ENCODE results near the gene RIN2. TPM values are rescaled to one million over a fixed set of nuclear protein-coding genes. Genes with fewer than 3 reads are reported as not detected.

Gene RIN2
- total and polyA plus RNA-seq, 7 experiments from 2014 or later: 0.57 to 20.8 (median 1.3) TPM; not detected in 3

DNA sequence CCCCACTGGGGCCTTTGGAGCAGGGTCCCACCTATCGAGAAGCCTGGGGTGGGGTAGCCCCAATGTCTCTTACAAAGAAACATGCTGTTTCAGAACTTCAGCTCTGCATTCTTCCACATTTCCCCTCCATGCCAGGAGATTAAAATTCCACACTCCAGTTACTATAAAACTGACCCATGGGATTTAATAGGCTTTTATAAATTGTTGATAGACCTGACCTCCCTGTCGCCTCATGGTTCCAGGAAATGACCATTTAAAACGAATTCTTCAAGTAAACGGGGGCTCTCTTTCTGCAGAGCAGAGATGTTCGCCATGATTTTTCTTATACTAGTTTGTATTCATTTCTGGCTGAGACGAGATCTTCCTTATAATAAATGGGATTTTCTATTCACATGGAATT, 19.3 kb downstream of the RIN2 start:
- Histone ChIP-seq H3K27me3 (ENCODE audit: control insufficient read depth in 2 of 2, insufficient read depth in 2 of 2, low read length in 2 of 2) (no peaks in the 10 kb centered on the region), H3K4me1 (ENCODE audit: control insufficient read depth in 2 of 2, insufficient read depth in 2 of 2, low read length in 2 of 2) (no peaks in the 10 kb centered on the region), H3K36me3 (ENCODE audit: control insufficient read depth in 2 of 3, insufficient read depth in 3 of 3, low read length in 3 of 3) (no peaks in the 10 kb centered on the region), H3K4me3 (ENCODE audit: low read length) (no peak overlapping the region), H3K27ac (ENCODE audit: low read depth, low read length) (no peak overlapping the region), H3K9me3 (ENCODE audit: control insufficient read depth in 2 of 3, low read length in 3 of 3) (no peaks in the 10 kb centered on the region)
- Mint-ChIP-seq H3K27ac (no peak overlapping the region), H3K9me3 (peaks cover 0 to 3% (median 0%) of the 10 kb centered on the region in 11 donors), H3K36me3 (no peaks in the 10 kb centered on the region), H3K27me3 (peaks cover 0 to 4% (median 4%) of the 10 kb centered on the region in 5 donors), H3K4me3 (no peak overlapping the region), H3K4me1 (peaks cover 0 to 1% (median 0%) of the 10 kb centered on the region in 7 donors)
- ATAC-seq (no peak), DNase-seq (no peak)
- ChIA-PET CTCF (no interaction called here), POLR2A (no interaction called here)
- intact Hi-C loops (cut with micrococcal nuclease): no loop called here

- CTCF ChIA-PET: no interaction called here
- DNase-seq (no peak), ATAC-seq (no peak)
- H3K27ac ChIP-seq (ENCODE audit: low read depth, low read length): no peak overlapping the region
- peaks cover 0 to 3% (median 0%) of the 10 kb centered on the region in 11 donors for H3K9me3 Mint-ChIP-seq
- H3K27me3 ChIP-seq (ENCODE audit: control insufficient read depth in 2 of 2, insufficient read depth in 2 of 2, low read length in 2 of 2): no peaks in the 10 kb centered on the region
- no peaks in the 10 kb centered on the region for H3K36me3 Mint-ChIP-seq
- no peaks in the 10 kb centered on the region for H3K9me3 ChIP-seq (ENCODE audit: control insufficient read depth in 2 of 3, low read length in 3 of 3)
- no peak overlapping the region for H3K4me3 ChIP-seq (ENCODE audit: low read length)
- peaks cover 0 to 5% (median 4%) of the 10 kb centered on the region in 5 donors for H3K27me3 Mint-ChIP-seq
- H3K36me3 ChIP-seq (ENCODE audit: control insufficient read depth in 2 of 3, insufficient read depth in 3 of 3, low read length in 3 of 3): no peaks in the 10 kb centered on the region
- POLR2A ChIA-PET: no interaction called here
- H3K4me1 Mint-ChIP-seq: peaks cover 0 to 1% (median 0%) of the 10 kb centered on the region in 7 donors
- H3K4me3 Mint-ChIP-seq: no peak overlapping the region
- H3K27ac Mint-ChIP-seq: no peak overlapping the region
- intact Hi-C loops (cut with micrococcal nuclease): no loop called here
- no peaks in the 10 kb centered on the region for H3K4me1 ChIP-seq (ENCODE audit: control insufficient read depth in 2 of 2, insufficient read depth in 2 of 2, low read length in 2 of 2)
Observed at GRCh38 chr20:19777981-19778380, 19.9 kb downstream of the RIN2 start.

DNA sequence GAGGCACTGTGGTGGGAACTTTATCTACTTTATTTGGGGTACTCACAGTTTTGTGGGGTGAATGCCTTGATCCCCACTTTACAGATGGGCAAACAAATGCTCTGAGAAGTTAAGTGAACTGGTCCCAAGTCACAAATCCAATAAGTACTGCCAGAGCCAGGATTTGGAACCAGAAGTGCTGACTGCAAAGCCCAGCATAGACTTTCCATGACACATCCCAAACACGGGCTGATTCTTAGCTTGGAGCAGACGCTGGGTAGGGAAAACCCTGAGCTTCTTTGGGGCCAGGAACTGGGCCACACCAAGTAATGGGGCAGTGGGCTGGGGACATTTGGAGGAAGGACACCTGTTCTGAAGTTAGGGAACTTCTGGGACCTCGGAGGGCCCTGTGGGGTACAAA, 20.3 kb downstream of the RIN2 start:
- intact Hi-C loops (cut with micrococcal nuclease): no loop called here
- no peak for DNase-seq
- H3K9me3 ChIP-seq (ENCODE audit: control insufficient read depth in 2 of 3, low read length in 3 of 3): no peaks in the 10 kb centered on the region
- ATAC-seq: no peak
- peaks cover 0 to 3% (median 0%) of the 10 kb centered on the region in 11 donors for H3K9me3 Mint-ChIP-seq
- POLR2A ChIA-PET: no interaction called here
- no peak overlapping the region for H3K27ac ChIP-seq (ENCODE audit: low read depth, low read length)
- no peak overlapping the region for H3K4me3 Mint-ChIP-seq
- peaks cover 0 to 1% (median 0%) of the 10 kb centered on the region in 7 donors for H3K4me1 Mint-ChIP-seq
- H3K4me3 ChIP-seq (ENCODE audit: low read length): no peak overlapping the region
- no peaks in the 10 kb centered on the region for H3K36me3 Mint-ChIP-seq
- no peaks in the 10 kb centered on the region for H3K36me3 ChIP-seq (ENCODE audit: control insufficient read depth in 2 of 3, insufficient read depth in 3 of 3, low read length in 3 of 3)
- CTCF ChIA-PET: no interaction called here
- H3K27me3 Mint-ChIP-seq: peaks cover 0 to 8% (median 4%) of the 10 kb centered on the region in 5 donors
- no peaks in the 10 kb centered on the region for H3K4me1 ChIP-seq (ENCODE audit: control insufficient read depth in 2 of 2, insufficient read depth in 2 of 2, low read length in 2 of 2)
- no peak overlapping the region for H3K27ac Mint-ChIP-seq
- H3K27me3 ChIP-seq (ENCODE audit: control insufficient read depth in 2 of 2, insufficient read depth in 2 of 2, low read length in 2 of 2): no peaks in the 10 kb centered on the region

DNA sequence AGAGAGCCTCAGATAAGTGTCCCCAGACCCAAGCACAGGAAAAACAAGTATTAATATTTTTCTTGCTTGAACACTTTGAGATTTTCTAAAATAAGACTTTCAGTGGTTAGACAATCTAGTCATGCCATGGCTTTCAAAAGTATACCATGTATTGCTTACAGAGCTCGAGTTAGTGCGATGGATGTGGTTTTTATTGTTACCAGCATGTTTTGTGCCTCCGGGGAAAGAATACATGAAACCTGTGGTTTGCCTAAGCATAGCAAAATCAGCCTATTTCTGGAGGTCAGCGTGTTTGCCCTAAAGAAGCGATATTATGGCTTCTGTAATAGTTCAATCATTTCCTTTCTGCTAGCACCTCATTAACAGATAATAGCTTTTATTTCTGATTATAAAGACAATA, 21.6 kb downstream of the RIN2 start:
- ATAC-seq: no peak
- intact Hi-C loops (cut with micrococcal nuclease): loop anchor here in 1 of 2 donors (10.0 kb wide), 1 partner anchor 215 kb away; no protein-coding TSS in a partner anchor
- no peak for DNase-seq
- H3K4me1 ChIP-seq (ENCODE audit: control insufficient read depth in 2 of 2, insufficient read depth in 2 of 2, low read length in 2 of 2): no peaks in the 10 kb centered on the region
- POLR2A ChIA-PET: no interaction called here
- Mint-ChIP-seq H3K4me3 (no peak overlapping the region), H3K9me3 (peaks cover 0 to 3% (median 0%) of the 10 kb centered on the region in 11 donors), H3K36me3 (no peaks in the 10 kb centered on the region), H3K27ac (no peak overlapping the region), H3K27me3 (peaks cover 0 to 14% (median 5%) of the 10 kb centered on the region in 5 donors), H3K4me1 (peaks cover 0 to 5% (median 0%) of the 10 kb centered on the region in 7 donors)
- H3K27me3 ChIP-seq (ENCODE audit: control insufficient read depth in 2 of 2, insufficient read depth in 2 of 2, low read length in 2 of 2): no peaks in the 10 kb centered on the region
- CTCF ChIA-PET: no interaction called here
- H3K4me3 ChIP-seq (ENCODE audit: low read length): no peak overlapping the region
- no peaks in the 10 kb centered on the region for H3K36me3 ChIP-seq (ENCODE audit: control insufficient read depth in 2 of 3, insufficient read depth in 3 of 3, low read length in 3 of 3)
- H3K9me3 ChIP-seq (ENCODE audit: control insufficient read depth in 2 of 3, low read length in 3 of 3): no peaks in the 10 kb centered on the region
- no peak overlapping the region for H3K27ac ChIP-seq (ENCODE audit: low read depth, low read length)

DNA sequence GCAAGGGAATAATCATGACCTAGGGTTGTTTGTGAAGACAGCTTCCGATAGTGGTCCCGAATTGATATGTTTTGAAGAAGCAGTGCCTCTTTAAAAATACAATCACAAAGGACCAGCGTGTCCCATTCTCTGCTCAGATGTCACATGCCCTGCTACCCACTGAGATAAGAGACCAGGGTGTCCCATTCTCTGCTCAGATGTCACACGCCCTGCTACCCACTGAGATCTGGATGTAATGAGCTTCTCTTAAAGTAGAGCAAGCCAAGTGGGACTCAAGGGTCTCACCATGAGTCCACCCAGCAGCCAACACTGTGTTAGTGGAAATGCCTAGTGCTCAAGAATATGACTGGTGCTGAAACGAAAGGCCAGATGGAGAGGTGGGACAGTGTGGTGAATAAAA, 22.2 kb downstream of the RIN2 start:
- no peak for ATAC-seq

DNA sequence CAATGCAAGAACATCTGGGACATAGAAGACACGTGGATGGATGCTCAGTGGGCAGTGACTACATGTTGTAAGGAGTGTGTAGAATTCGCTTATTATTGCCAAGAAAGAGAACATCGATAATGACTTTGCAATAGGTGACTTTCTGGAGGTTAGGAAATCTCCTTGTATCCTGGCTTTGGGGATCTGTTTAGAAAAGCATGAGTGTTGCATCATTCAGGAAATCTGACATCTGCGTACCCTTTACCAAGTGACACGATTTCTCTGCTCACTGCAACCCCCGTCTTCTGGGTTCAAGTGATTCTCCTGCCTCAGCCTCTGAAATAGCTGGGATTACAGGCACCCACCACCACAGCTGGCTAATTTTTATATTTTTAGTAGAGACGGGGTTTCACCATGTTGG, 23.2 kb downstream of the RIN2 start:
- no peak for ATAC-seq
- Histone ChIP-seq H3K36me3 (ENCODE audit: control insufficient read depth in 2 of 3, insufficient read depth in 3 of 3, low read length in 3 of 3) (no peaks in the 10 kb centered on the region), H3K27me3 (ENCODE audit: control insufficient read depth in 2 of 2, insufficient read depth in 2 of 2, low read length in 2 of 2) (no peaks in the 10 kb centered on the region), H3K4me3 (ENCODE audit: low read length) (no peak overlapping the region), H3K4me1 (ENCODE audit: control insufficient read depth in 2 of 2, insufficient read depth in 2 of 2, low read length in 2 of 2) (no peaks in the 10 kb centered on the region), H3K27ac (ENCODE audit: low read depth, low read length) (no peak overlapping the region), H3K9me3 (ENCODE audit: control insufficient read depth in 2 of 3, low read length in 3 of 3) (no peaks in the 10 kb centered on the region)
- CTCF ChIA-PET: interaction anchor here (0.5 kb wide), 1 partner anchor 89 kb away, joined by 4 read pairs; no protein-coding TSS in a partner anchor
- POLR2A ChIA-PET: no interaction called here
- no peak for DNase-seq
- Mint-ChIP-seq H3K4me3 (no peak overlapping the region), H3K27ac (no peak overlapping the region), H3K9me3 (peaks cover 0 to 3% (median 0%) of the 10 kb centered on the region in 11 donors), H3K36me3 (no peaks in the 10 kb centered on the region), H3K27me3 (peaks cover 0 to 14% (median 5%) of the 10 kb centered on the region in 5 donors), H3K4me1 (peaks cover 0 to 6% (median 0%) of the 10 kb centered on the region in 7 donors)
- intact Hi-C loops (cut with micrococcal nuclease): loop anchor here in 1 of 2 donors (10.0 kb wide), 1 partner anchor 214 kb away; no protein-coding TSS in a partner anchor

More for the DNA sequence above, 22.2 kb downstream of the RIN2 start:
- Histone ChIP-seq H3K27me3 (ENCODE audit: control insufficient read depth in 2 of 2, insufficient read depth in 2 of 2, low read length in 2 of 2) (no peaks in the 10 kb centered on the region), H3K27ac (ENCODE audit: low read depth, low read length) (no peak overlapping the region), H3K9me3 (ENCODE audit: control insufficient read depth in 2 of 3, low read length in 3 of 3) (no peaks in the 10 kb centered on the region), H3K4me3 (ENCODE audit: low read length) (no peak overlapping the region), H3K4me1 (ENCODE audit: control insufficient read depth in 2 of 2, insufficient read depth in 2 of 2, low read length in 2 of 2) (no peaks in the 10 kb centered on the region), H3K36me3 (ENCODE audit: control insufficient read depth in 2 of 3, insufficient read depth in 3 of 3, low read length in 3 of 3) (no peaks in the 10 kb centered on the region)
- Mint-ChIP-seq H3K27me3 (peaks cover 0 to 14% (median 5%) of the 10 kb centered on the region in 5 donors), H3K9me3 (peaks cover 0 to 3% (median 0%) of the 10 kb centered on the region in 11 donors), H3K4me1 (peaks cover 0 to 6% (median 0%) of the 10 kb centered on the region in 7 donors), H3K27ac (no peak overlapping the region), H3K4me3 (no peak overlapping the region), H3K36me3 (no peaks in the 10 kb centered on the region)
- ChIA-PET CTCF (no interaction called here), POLR2A (no interaction called here)
- DNase-seq: no peak
- intact Hi-C loops (cut with micrococcal nuclease): loop anchor here in 1 of 2 donors (10.0 kb wide), 1 partner anchor 215 kb away; no protein-coding TSS in a partner anchor

GRCh38 chr20:19782669-19783068, 24.6 kb downstream of the RIN2 start:
- intact Hi-C loops (cut with micrococcal nuclease): loop anchor here in 1 of 2 donors (10.0 kb wide), 1 partner anchor 212 kb away; no protein-coding TSS in a partner anchor

More at GRCh38 chr20:19782669-19783068, 24.6 kb downstream of the RIN2 start:
- Mint-ChIP-seq H3K4me3 (no peak overlapping the region), H3K27me3 (peaks cover 0 to 14% (median 5%) of the 10 kb centered on the region in 5 donors), H3K4me1 (peaks cover 0 to 6% (median 0%) of the 10 kb centered on the region in 7 donors), H3K9me3 (peaks cover 0 to 6% (median 0%) of the 10 kb centered on the region in 11 donors), H3K36me3 (no peaks in the 10 kb centered on the region), H3K27ac (no peak overlapping the region)
- CTCF ChIA-PET: no interaction called here
- Histone ChIP-seq H3K4me1 (ENCODE audit: control insufficient read depth in 2 of 2, insufficient read depth in 2 of 2, low read length in 2 of 2) (no peaks in the 10 kb centered on the region), H3K27ac (ENCODE audit: low read depth, low read length) (no peak overlapping the region), H3K4me3 (ENCODE audit: low read length) (no peak overlapping the region), H3K27me3 (ENCODE audit: control insufficient read depth in 2 of 2, insufficient read depth in 2 of 2, low read length in 2 of 2) (no peaks in the 10 kb centered on the region), H3K9me3 (ENCODE audit: control insufficient read depth in 2 of 3, low read length in 3 of 3) (no peaks in the 10 kb centered on the region), H3K36me3 (ENCODE audit: control insufficient read depth in 2 of 3, insufficient read depth in 3 of 3, low read length in 3 of 3) (no peaks in the 10 kb centered on the region)
- no peak for DNase-seq
- ATAC-seq: no peak
- POLR2A ChIA-PET: no interaction called here

All from naive thymus-derived CD4-positive, alpha-beta T cell (primary cell).